ENCODE data around the gene C1orf159.

C1orf159 gene

DNA sequence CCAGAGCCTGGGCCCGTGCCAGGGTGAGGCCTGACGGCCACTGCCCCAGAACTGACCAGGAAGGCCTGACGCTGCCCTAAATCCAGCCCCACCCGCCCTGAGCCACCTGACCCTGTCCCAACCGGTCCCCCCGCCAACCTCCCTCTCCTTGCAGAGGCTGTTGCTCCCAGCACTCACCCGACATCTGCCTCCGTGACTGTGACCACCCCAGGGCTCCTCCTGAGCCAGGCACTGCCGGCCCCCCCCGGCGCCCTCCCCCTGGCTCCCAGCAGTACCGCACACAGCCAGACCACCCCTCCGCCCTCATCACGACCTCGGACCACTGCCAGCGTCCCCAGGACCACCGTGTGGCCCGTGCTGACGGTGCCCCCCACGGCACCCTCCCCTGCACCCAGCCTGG lies 69.6 kb downstream of the C1orf159 start:
- ChIA-PET CTCF (no interaction called here), POLR2A (no interaction called here)
- TF ChIP-seq ZNF384 (IDR thresholded peaks at IDR 0.05), result no peak
- DNase-seq (ENCODE audit: extremely low spot score), result no peak

DNA sequence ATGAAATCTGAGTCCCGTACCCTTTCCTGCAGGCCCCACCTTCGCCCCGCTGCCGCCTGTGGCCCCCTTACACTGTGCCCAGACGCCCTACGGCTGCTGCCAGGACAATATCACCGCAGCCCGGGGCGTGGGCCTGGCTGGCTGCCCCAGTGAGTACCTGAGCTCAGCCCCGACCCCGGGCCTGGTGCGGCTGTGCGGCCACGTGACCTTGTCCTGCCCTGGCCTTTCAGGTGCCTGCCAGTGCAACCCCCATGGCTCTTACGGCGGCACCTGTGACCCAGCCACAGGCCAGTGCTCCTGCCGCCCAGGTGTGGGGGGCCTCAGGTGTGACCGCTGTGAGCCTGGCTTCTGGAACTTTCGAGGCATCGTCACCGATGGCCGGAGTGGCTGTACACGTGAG lies 70.8 kb downstream of the C1orf159 start:
- POLR2A ChIA-PET, result no interaction called here
- TF ChIP-seq SP1 (IDR thresholded peaks at IDR 0.05), result no peak
- TF ChIP-seq FOXA1 (IDR thresholded peaks at IDR 0.05), result no peak
- TF ChIP-seq FOXK2 (IDR thresholded peaks at IDR 0.05), result no peak
- no peak for TF ChIP-seq SUZ12 (IDR thresholded peaks at IDR 0.05)
- TF ChIP-seq CTBP1 (IDR thresholded peaks at IDR 0.05; ENCODE audit: borderline replicate concordance), result no peak
- DNase-seq (ENCODE audit: extremely low spot score), result no peak
- CTCF ChIA-PET, result no interaction called here

DNA sequence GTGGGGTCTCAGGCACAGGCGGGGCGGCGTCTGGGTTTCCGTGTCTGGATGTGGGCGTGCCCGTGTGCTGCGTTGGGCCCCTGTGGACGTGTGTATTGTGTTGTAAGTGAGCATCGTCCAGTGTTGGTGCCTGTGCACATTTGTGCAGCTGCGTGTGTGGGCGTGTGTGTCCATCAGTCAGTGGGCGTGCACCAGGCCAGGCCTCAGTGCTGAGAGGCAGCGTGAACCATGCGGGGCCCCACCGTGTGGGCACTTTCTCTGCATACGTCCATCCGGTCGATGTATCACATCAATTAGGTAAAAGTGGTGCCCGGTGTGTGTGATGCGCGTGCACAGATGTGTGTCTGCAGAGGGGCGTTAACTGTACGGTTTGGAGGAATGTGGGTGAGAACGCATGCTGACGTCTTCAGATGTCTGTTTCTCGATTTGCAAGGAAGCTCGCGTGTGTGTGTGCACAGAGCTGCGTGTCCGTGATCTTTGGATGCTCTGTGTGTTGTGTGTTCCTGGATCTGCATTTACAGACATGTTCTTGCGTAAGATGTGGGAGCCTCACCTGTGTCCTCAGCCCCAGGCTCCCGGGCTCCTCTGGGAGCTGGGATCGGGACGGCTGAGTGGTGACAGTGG lies 71.3 kb downstream of the C1orf159 start:
- DNase-seq (ENCODE audit: extremely low spot score), result no peak
- no peak for TF ChIP-seq L3MBTL2 (conservative IDR thresholded peaks at IDR 0.05)
- TF ChIP-seq SUZ12 (IDR thresholded peaks at IDR 0.05), result no peak
- TF ChIP-seq CTBP1 (IDR thresholded peaks at IDR 0.05; ENCODE audit: borderline replicate concordance), result no peak
- ChIA-PET CTCF (no interaction called here), POLR2A (no interaction called here)

DNA sequence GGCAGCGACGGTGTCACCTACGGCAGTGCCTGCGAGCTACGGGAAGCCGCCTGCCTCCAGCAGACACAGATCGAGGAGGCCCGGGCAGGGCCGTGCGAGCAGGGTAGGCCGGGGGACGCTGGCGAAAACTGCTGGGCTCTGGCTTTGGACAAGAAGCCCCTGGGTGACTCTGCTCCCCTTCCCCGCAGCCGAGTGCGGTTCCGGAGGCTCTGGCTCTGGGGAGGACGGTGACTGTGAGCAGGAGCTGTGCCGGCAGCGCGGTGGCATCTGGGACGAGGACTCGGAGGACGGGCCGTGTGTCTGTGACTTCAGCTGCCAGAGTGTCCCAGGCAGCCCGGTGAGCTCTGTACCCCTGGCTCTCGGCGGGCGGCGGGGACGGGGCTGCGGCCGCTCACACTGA lies 72.0 kb downstream of the C1orf159 start:
- CTCF ChIA-PET, result no interaction called here

DNA sequence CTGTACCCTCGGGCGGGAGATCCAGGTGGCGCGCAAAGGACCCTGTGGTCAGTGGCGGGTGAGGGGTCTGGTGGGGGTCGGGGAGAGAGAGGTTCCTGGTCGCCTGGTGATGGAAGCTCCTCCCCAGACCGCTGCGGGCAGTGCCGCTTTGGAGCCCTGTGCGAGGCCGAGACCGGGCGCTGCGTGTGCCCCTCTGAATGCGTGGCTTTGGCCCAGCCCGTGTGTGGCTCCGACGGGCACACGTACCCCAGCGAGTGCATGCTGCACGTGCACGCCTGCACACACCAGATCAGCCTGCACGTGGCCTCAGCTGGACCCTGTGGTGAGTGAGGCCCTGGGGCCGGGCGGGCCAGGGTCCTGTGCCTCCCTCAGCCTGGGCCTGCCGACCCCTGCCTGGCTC lies 72.5 kb downstream of the C1orf159 start:
- POLR2A ChIA-PET, result no interaction called here
- CTCF ChIA-PET, result no interaction called here
- no peak for DNase-seq (ENCODE audit: extremely low spot score)
- no peak for TF ChIP-seq SUZ12 (IDR thresholded peaks at IDR 0.05)
- TF ChIP-seq SP1 (IDR thresholded peaks at IDR 0.05), result no peak
- TF ChIP-seq, protein P1, sequence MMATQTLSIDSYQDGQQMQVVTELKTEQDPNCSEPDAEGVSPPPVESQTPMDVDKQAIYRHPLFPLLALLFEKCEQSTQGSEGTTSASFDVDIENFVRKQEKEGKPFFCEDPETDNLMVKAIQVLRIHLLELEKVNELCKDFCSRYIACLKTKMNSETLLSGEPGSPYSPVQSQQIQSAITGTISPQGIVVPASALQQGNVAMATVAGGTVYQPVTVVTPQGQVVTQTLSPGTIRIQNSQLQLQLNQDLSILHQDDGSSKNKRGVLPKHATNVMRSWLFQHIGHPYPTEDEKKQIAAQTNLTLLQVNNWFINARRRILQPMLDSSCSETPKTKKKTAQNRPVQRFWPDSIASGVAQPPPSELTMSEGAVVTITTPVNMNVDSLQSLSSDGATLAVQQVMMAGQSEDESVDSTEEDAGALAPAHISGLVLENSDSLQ (IDR thresholded peaks at IDR 0.05), result no peak
- TF ChIP-seq LEF1 (IDR thresholded peaks at IDR 0.05; ENCODE audit: borderline replicate concordance), result no peak
- TF ChIP-seq CTBP1 (IDR thresholded peaks at IDR 0.05; ENCODE audit: borderline replicate concordance), result no peak
- TF ChIP-seq L3MBTL2 (conservative IDR thresholded peaks at IDR 0.05), result no peak
- TF ChIP-seq ELF4 (IDR thresholded peaks at IDR 0.05), result no peak
- TF ChIP-seq BHLHE40 (IDR thresholded peaks at IDR 0.05; ENCODE audit: borderline replicate concordance), result no peak
- no peak for TF ChIP-seq HDGF (IDR thresholded peaks at IDR 0.05; ENCODE audit: borderline replicate concordance)
- TF ChIP-seq NFRKB (IDR thresholded peaks at IDR 0.05), result no peak
- no peak for TF ChIP-seq FOXA1 (IDR thresholded peaks at IDR 0.05)

More for the DNA sequence above, 72.0 kb downstream of the C1orf159 start:
- DNase-seq (ENCODE audit: extremely low spot score), result no peak
- TF ChIP-seq TARDBP (IDR thresholded peaks at IDR 0.05) (no peak), SUZ12 (IDR thresholded peaks at IDR 0.05) (no peak), L3MBTL2 (conservative IDR thresholded peaks at IDR 0.05) (no peak), ZNF384 (IDR thresholded peaks at IDR 0.05) (no peak), ELF4 (IDR thresholded peaks at IDR 0.05) (no peak), CTBP1 (IDR thresholded peaks at IDR 0.05; ENCODE audit: borderline replicate concordance) (no peak), SP1 (IDR thresholded peaks at IDR 0.05) (no peak), HDGF (IDR thresholded peaks at IDR 0.05; ENCODE audit: borderline replicate concordance) (no peak), FOXK2 (IDR thresholded peaks at IDR 0.05) (no peak)
- POLR2A ChIA-PET, result no interaction called here

DNA sequence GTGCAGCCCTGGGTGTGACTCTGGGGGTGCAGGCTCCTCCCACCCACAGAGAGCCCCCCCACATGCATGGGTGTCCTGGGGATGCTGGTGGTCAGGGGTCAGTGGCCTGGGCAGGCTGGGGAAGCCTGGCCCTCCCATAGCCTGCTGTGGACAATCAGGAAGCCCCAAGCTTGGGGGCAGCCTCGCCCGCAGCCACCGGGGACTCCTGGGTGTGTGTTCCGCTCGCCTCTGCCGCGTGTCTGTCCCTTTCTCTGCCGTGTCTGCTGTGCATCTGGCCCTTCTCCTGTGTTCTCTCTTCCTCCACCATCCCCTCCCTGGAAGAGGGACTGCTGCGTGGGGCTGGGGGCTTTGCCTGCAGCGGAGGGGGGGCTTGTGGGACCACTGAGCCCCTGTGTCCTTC lies 73.1 kb downstream of the C1orf159 start:
- CTCF ChIA-PET, result no interaction called here
- no peak for DNase-seq (ENCODE audit: extremely low spot score)
- POLR2A ChIA-PET, result no interaction called here
- TF ChIP-seq FOXK2 (IDR thresholded peaks at IDR 0.05), result no peak
- no peak for TF ChIP-seq SP1 (IDR thresholded peaks at IDR 0.05)
- TF ChIP-seq FOXA1 (IDR thresholded peaks at IDR 0.05), result no peak
- TF ChIP-seq LEF1 (IDR thresholded peaks at IDR 0.05; ENCODE audit: borderline replicate concordance), result no peak
- TF ChIP-seq, protein P1 (IDR thresholded peaks at IDR 0.05), result no peak
- TF ChIP-seq ZNF384 (IDR thresholded peaks at IDR 0.05), result no peak
- no peak for TF ChIP-seq ELF4 (IDR thresholded peaks at IDR 0.05)
- no peak for TF ChIP-seq SUZ12 (IDR thresholded peaks at IDR 0.05)
- no peak for TF ChIP-seq ARNT (IDR thresholded peaks at IDR 0.05)
- TF ChIP-seq TARDBP (IDR thresholded peaks at IDR 0.05), result no peak

DNA sequence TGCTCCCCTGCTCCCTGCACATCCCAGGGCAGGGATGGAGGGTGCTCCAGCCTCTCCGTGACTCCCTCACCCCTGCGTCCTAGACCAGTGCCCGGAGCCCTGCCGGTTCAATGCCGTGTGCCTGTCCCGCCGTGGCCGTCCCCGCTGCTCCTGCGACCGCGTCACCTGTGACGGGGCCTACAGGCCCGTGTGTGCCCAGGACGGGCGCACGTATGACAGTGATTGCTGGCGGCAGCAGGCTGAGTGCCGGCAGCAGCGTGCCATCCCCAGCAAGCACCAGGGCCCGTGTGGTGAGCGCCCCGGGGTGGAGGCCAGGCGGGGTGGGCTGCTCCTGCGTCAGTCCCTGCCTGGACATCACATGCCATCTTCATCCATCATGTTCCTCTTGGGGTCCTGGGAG lies 74.0 kb downstream of the C1orf159 start:
- ChIA-PET POLR2A (no interaction called here), CTCF (no interaction called here)

DNA sequence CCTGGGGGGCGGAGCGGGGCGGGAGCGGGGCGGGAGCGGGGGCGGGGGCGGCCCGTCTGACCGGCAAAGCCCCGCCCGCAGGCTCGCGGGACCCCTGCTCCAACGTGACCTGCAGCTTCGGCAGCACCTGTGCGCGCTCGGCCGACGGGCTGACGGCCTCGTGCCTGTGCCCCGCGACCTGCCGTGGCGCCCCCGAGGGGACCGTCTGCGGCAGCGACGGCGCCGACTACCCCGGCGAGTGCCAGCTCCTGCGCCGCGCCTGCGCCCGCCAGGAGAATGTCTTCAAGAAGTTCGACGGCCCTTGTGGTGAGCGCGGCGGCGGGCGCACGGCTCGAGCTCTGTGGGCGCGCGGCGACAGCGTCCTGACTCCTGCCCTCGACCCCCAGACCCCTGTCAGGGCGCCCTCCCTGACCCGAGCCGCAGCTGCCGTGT lies 74.8 kb downstream of the C1orf159 start:
- no peak for TF ChIP-seq BHLHE40 (IDR thresholded peaks at IDR 0.05; ENCODE audit: borderline replicate concordance)
- TF ChIP-seq NFRKB (IDR thresholded peaks at IDR 0.05), result no peak
- no peak for TF ChIP-seq CTBP1 (IDR thresholded peaks at IDR 0.05; ENCODE audit: borderline replicate concordance)
- no peak for TF ChIP-seq FOXA1 (IDR thresholded peaks at IDR 0.05)
- TF ChIP-seq ZNF384 (IDR thresholded peaks at IDR 0.05), result no peak
- TF ChIP-seq FOXK2 (IDR thresholded peaks at IDR 0.05), result no peak
- no peak for TF ChIP-seq ELF4 (IDR thresholded peaks at IDR 0.05)
- no peak for TF ChIP-seq FOXM1 (IDR thresholded peaks at IDR 0.05; ENCODE audit: borderline replicate concordance)
- TF ChIP-seq SUZ12 (IDR thresholded peaks at IDR 0.05), result no peak
- TF ChIP-seq, protein P1 (IDR thresholded peaks at IDR 0.05), result no peak
- no peak for TF ChIP-seq LEF1 (IDR thresholded peaks at IDR 0.05; ENCODE audit: borderline replicate concordance)
- no peak for TF ChIP-seq ARNT (IDR thresholded peaks at IDR 0.05)
- TF ChIP-seq L3MBTL2 (conservative IDR thresholded peaks at IDR 0.05), result no peak
- TF ChIP-seq HDGF (IDR thresholded peaks at IDR 0.05; ENCODE audit: borderline replicate concordance), result no peak
- ChIA-PET POLR2A (no interaction called here), CTCF (no interaction called here)
- no peak for DNase-seq (ENCODE audit: extremely low spot score)

More for the DNA sequence above, 74.0 kb downstream of the C1orf159 start:
- no peak for DNase-seq (ENCODE audit: extremely low spot score)
- TF ChIP-seq FOXM1 (IDR thresholded peaks at IDR 0.05; ENCODE audit: borderline replicate concordance) (no peak), TARDBP (IDR thresholded peaks at IDR 0.05) (no peak), CTBP1 (IDR thresholded peaks at IDR 0.05; ENCODE audit: borderline replicate concordance) (no peak), ELF4 (IDR thresholded peaks at IDR 0.05) (no peak), NFRKB (IDR thresholded peaks at IDR 0.05) (no peak), FOXA1 (IDR thresholded peaks at IDR 0.05) (no peak), HDGF (IDR thresholded peaks at IDR 0.05; ENCODE audit: borderline replicate concordance) (no peak), FOXK2 (IDR thresholded peaks at IDR 0.05) (no peak), L3MBTL2 (conservative IDR thresholded peaks at IDR 0.05) (no peak)

Measured in HEK293T (cell line).